Calu3 (cell line): Measurements from ENCODE around the gene NUFIP2. TPM values are rescaled to one million over a fixed set of nuclear protein-coding genes. Genes with fewer than 3 reads are reported as not detected.

Experiments
- BruUV-seq: library from RNA; stranded (reverse); fragments of 400-500 nt; replicated peaks from 2 replicates; lab custom pipeline; 2021; lab: Mats Ljungman, UMichigan
- CTCF ChIA-PET: fragments of 300-600 bp; sonication (Branson Sonifier 250); formaldehyde crosslinking; loops from one replicate; lab custom pipeline; 2022; ENCODE audit warnings: antibody characterized with exemption; lab: Charles Lee
- DNase-seq: peaks from one replicate; pipeline ENCODE4 v3.0.0; 2022
- H3K27ac Mint-ChIP-seq: one replicate; pipeline ENCODE4 v1.8.0; 2022; ENCODE audit warnings: mixed read lengths; ENCODE audit not compliant: unreplicated experiment
- H3K27me3 Mint-ChIP-seq: one replicate; pipeline ENCODE4 v1.8.0; 2022; ENCODE audit warnings: mixed read lengths; ENCODE audit not compliant: unreplicated experiment
- H3K36me3 Mint-ChIP-seq: one replicate; pipeline ENCODE4 v1.8.0; 2022; ENCODE audit warnings: mild to moderate bottlenecking, moderate library complexity, mixed read lengths; ENCODE audit not compliant: insufficient read depth, unreplicated experiment
- H3K4me1 Mint-ChIP-seq: one replicate; pipeline ENCODE4 v1.8.0; 2022; ENCODE audit warnings: mild to moderate bottlenecking, low read depth, mixed read lengths; ENCODE audit not compliant: unreplicated experiment
- H3K4me3 Mint-ChIP-seq: one replicate; pipeline ENCODE4 v1.8.0; 2022; ENCODE audit warnings: mild to moderate bottlenecking, low read depth, moderate library complexity, mixed read lengths; ENCODE audit not compliant: unreplicated experiment
- H3K9me3 Mint-ChIP-seq: one replicate; pipeline ENCODE4 v1.8.0; 2022; ENCODE audit warnings: low read depth, mixed read lengths; ENCODE audit not compliant: unreplicated experiment
- intact Hi-C: fragments of 100-400 bp; cut with micrococcal nuclease; formaldehyde crosslinking; loops from one replicate; pipeline ENCODE4 v1.10.0; 2022; ENCODE audit not compliant: unreplicated experiment
- total RNA-seq: library from RNA; stranded (reverse); gene quantifications from 2 replicates; pipeline ENCODE4 v1.2.3, GENCODE V29; 2022
- TF ChIP-seq, protein P1 (sequence below): fragments of 200-600 bp; IDR thresholded peaks from one replicate; pipeline ENCODE4 v1.8.0; 2022; ENCODE audit warnings: antibody characterized with exemption; ENCODE audit not compliant: unreplicated experiment

The NUFIP2 gene
- total RNA-seq, 1 experiment from 2014 or later, result 92.9 TPM

DNA sequence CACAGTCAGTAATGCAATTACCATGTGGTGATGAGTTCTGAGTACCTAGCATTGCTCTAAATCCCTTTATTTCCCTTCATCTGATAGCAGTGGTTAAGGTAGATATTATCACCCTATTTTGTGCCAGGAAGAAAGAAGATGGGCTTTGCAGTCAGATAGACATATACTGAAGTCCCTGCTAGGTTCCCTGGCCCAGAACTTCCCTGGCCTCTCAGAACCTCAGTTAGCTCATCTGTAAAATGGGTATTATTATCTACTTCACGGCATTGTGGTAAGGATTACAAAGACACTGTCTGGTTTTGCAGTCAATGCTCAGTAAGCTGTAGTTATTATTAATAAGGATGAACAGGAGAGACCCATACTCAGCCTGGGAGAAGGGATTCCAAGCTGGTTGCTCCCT is 51.9 kb downstream of the NUFIP2 start:
- intact Hi-C loops, result no loop called here
- H3K4me1 Mint-ChIP-seq, result peaks cover 9% of the 10 kb centered on the region
- CTCF ChIA-PET, result interaction anchor here (1.8 to 1.9 kb wide), 2 partner anchors 93 to 118 kb away, joined by 7 to 8 read pairs; no protein-coding TSS in a partner anchor
- no peaks in the 10 kb centered on the region for H3K9me3 Mint-ChIP-seq
- H3K27me3 Mint-ChIP-seq, result no peaks in the 10 kb centered on the region
- BruUV-seq, result no TSS peak
- TF ChIP-seq, protein P1, sequence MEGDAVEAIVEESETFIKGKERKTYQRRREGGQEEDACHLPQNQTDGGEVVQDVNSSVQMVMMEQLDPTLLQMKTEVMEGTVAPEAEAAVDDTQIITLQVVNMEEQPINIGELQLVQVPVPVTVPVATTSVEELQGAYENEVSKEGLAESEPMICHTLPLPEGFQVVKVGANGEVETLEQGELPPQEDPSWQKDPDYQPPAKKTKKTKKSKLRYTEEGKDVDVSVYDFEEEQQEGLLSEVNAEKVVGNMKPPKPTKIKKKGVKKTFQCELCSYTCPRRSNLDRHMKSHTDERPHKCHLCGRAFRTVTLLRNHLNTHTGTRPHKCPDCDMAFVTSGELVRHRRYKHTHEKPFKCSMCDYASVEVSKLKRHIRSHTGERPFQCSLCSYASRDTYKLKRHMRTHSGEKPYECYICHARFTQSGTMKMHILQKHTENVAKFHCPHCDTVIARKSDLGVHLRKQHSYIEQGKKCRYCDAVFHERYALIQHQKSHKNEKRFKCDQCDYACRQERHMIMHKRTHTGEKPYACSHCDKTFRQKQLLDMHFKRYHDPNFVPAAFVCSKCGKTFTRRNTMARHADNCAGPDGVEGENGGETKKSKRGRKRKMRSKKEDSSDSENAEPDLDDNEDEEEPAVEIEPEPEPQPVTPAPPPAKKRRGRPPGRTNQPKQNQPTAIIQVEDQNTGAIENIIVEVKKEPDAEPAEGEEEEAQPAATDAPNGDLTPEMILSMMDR, result no peak
- H3K36me3 Mint-ChIP-seq, result no peaks in the 10 kb centered on the region
- H3K4me3 Mint-ChIP-seq, result no peak overlapping the region
- DNase-seq, result no peak
- no peak overlapping the region for H3K27ac Mint-ChIP-seq

- Mint-ChIP-seq H3K27me3 (no peaks in the 10 kb centered on the region), H3K9me3 (no peaks in the 10 kb centered on the region), H3K4me3 (no peak overlapping the region), H3K27ac (peak overlapping the region; percentile 66), H3K4me1 (peaks cover 9% of the 10 kb centered on the region), H3K36me3 (no peaks in the 10 kb centered on the region)
- TF ChIP-seq, protein P1, result no peak
- CTCF ChIA-PET, result interaction anchor here (0.5 to 1.9 kb wide), 11 partner anchors 11 to 178 kb away, joined by 3 to 8 read pairs (median 5); partner anchors contain the start of gene NUFIP2
- intact Hi-C loops, result no loop called here
- DNase-seq, result peak; percentile 60
- no TSS peak for BruUV-seq
Measured at GRCh38 chr17:29240968-29241963, 52.7 kb downstream of the NUFIP2 start.

GRCh38 chr17:29240477-29240876 is 53.5 kb downstream of the NUFIP2 start:
- H3K4me1 Mint-ChIP-seq, result peaks cover 9% of the 10 kb centered on the region
- TF ChIP-seq, protein P1, result no peak
- CTCF ChIA-PET, result interaction anchor here (0.6 to 1.9 kb wide), 10 partner anchors 12 to 179 kb away, joined by 3 to 8 read pairs (median 5); partner anchors contain the start of gene NUFIP2
- peak overlapping the region; percentile 66 for H3K27ac Mint-ChIP-seq
- DNase-seq, result no peak
- H3K27me3 Mint-ChIP-seq, result no peaks in the 10 kb centered on the region
- H3K4me3 Mint-ChIP-seq, result no peak overlapping the region
- BruUV-seq, result no TSS peak
- no peaks in the 10 kb centered on the region for H3K36me3 Mint-ChIP-seq
- intact Hi-C loops, result no loop called here
- no peaks in the 10 kb centered on the region for H3K9me3 Mint-ChIP-seq

DNA sequence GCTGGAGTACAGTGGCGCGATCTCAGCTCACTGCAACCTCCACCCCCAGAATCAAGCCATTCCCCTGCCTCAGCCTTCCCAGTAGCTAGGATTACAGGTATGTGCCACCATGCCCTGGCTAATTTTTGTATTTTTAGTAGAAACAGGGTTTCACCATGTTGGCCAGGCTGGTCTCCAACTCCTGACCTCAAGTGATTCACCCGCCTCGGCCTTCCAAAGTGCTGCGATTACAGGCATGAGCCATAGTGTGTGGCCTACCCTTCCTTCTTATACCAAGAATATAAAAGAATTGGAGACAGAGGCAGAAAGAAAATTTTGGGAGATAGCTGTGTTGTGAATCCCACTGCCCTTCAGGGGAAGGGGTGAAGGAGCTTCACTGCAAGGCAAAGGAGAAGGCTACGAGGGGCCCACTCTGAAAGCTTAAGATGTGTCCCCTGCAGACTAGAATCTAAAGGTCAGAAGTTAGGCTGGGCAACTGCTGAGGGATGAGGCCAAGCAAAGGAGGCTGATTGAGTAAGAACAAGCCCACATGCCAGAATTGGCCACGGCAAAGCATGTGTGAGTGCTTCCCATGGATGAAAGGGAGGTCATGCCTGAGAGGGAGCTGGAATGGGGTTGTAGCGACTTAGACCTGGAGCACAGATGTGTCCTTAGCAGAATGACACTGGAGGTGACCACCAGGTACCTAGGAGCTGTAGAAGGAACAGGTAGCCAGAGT is 55.7 kb downstream of the NUFIP2 start:
- CTCF ChIA-PET, result interaction anchor here (0.6 to 1.1 kb wide), 2 partner anchors 11 to 612 kb away, joined by 3 to 7 read pairs; no protein-coding TSS in a partner anchor
- Mint-ChIP-seq H3K4me1 (peaks cover 9% of the 10 kb centered on the region), H3K27ac (no peak overlapping the region), H3K27me3 (no peaks in the 10 kb centered on the region), H3K9me3 (no peaks in the 10 kb centered on the region), H3K36me3 (peaks cover 5% of the 10 kb centered on the region), H3K4me3 (no peak overlapping the region)
- no TSS peak for BruUV-seq
- TF ChIP-seq, protein P1, result no peak
- no peak for DNase-seq
- intact Hi-C loops, result no loop called here
